Measurements from ENCODE around the gene RBP2.

Gene RBP2

DNA sequence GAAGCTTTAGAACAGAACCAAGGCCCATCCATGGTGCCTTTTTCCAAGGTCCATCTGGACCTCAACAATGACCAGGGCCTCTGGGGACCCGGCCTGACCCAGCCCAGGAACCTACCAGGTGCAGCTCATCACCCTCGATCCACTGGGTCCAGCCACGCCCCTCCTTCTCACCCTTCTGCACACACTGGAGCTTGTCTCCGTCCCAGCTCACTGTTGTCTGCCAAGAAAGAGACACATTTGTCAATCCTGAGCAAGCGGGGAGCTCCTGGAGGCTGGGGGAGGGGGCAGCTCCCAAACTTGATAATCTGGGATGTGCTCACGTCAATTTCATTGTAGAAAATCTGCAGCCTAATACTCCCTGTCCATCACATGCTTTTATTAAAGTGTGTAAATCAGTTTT lies 42.0 kb upstream of the RBP2 start:
- Histone ChIP-seq H3K36me3 (ENCODE audit: control insufficient read depth, insufficient read depth, low read length) (no peaks in the 10 kb centered on the region), H2AFZ (no peak overlapping the region), H3K4me1 (no peaks in the 10 kb centered on the region), H3K9ac (no peak overlapping the region), H3K79me2 (no peaks in the 10 kb centered on the region), H3K4me2 (ENCODE audit: low read length) (no peak overlapping the region), H3K4me3 (ENCODE audit: low read depth, low read length) (no peak overlapping the region), H3K27me3 (ENCODE audit: control insufficient read depth, insufficient read depth, low read length) (no peaks in the 10 kb centered on the region), H3K9me3 (ENCODE audit: control insufficient read depth, low read length) (no peaks in the 10 kb centered on the region), H3K27ac (no peak overlapping the region)
- TF ChIP-seq, protein P1, sequence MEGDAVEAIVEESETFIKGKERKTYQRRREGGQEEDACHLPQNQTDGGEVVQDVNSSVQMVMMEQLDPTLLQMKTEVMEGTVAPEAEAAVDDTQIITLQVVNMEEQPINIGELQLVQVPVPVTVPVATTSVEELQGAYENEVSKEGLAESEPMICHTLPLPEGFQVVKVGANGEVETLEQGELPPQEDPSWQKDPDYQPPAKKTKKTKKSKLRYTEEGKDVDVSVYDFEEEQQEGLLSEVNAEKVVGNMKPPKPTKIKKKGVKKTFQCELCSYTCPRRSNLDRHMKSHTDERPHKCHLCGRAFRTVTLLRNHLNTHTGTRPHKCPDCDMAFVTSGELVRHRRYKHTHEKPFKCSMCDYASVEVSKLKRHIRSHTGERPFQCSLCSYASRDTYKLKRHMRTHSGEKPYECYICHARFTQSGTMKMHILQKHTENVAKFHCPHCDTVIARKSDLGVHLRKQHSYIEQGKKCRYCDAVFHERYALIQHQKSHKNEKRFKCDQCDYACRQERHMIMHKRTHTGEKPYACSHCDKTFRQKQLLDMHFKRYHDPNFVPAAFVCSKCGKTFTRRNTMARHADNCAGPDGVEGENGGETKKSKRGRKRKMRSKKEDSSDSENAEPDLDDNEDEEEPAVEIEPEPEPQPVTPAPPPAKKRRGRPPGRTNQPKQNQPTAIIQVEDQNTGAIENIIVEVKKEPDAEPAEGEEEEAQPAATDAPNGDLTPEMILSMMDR (IDR thresholded peaks at IDR 0.05), result no peak

GRCh38 chr3:139517321-139518065 lies 41.2 kb upstream of the RBP2 start:
- no peak overlapping the region for H3K4me2 ChIP-seq (ENCODE audit: low read length)
- H3K4me3 ChIP-seq (ENCODE audit: low read depth, low read length), result no peak overlapping the region
- no peaks in the 10 kb centered on the region for H3K36me3 ChIP-seq (ENCODE audit: control insufficient read depth, insufficient read depth, low read length)
- no peak overlapping the region for H3K9ac ChIP-seq
- no peak overlapping the region for H2AFZ ChIP-seq
- no peak overlapping the region for H3K27ac ChIP-seq
- TF ChIP-seq, protein P1 (IDR thresholded peaks at IDR 0.05), result no peak
- no peaks in the 10 kb centered on the region for H3K4me1 ChIP-seq
- no peaks in the 10 kb centered on the region for H3K27me3 ChIP-seq (ENCODE audit: control insufficient read depth, insufficient read depth, low read length)
- H3K79me2 ChIP-seq, result no peaks in the 10 kb centered on the region
- H3K9me3 ChIP-seq (ENCODE audit: control insufficient read depth, low read length), result no peaks in the 10 kb centered on the region

GRCh38 chr3:139514741-139515140 lies 38.4 kb upstream of the RBP2 start:
- Histone ChIP-seq H3K9me3 (ENCODE audit: control insufficient read depth, low read length) (no peaks in the 10 kb centered on the region), H3K36me3 (ENCODE audit: control insufficient read depth, insufficient read depth, low read length) (no peaks in the 10 kb centered on the region), H3K4me1 (no peaks in the 10 kb centered on the region), H3K79me2 (no peaks in the 10 kb centered on the region), H3K27ac (no peak overlapping the region), H3K27me3 (ENCODE audit: control insufficient read depth, insufficient read depth, low read length) (no peaks in the 10 kb centered on the region), H3K9ac (no peak overlapping the region), H3K4me3 (ENCODE audit: low read depth, low read length) (no peak overlapping the region), H3K4me2 (ENCODE audit: low read length) (no peak overlapping the region), H2AFZ (no peak overlapping the region)
- TF ChIP-seq, protein P1 (IDR thresholded peaks at IDR 0.05), result no peak

DNA sequence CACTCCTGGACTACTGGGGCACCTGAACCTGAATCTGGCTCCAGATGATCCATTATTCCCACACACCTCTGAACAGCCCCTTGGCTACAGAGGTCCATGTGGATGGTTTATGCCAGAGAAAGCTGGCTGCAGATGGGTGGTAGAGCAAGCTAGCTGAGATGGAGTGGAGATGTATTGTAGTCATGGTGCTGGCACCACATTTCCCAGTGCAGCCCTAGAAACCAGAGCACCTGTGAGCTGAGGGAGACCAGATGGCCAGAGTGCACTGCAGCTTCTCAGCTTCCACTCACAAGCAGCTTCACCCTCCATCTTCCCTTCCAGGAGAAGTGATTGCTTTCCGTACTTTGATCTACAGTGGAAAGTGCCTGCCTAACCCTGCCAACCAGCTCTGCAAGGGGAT lies 33.3 kb upstream of the RBP2 start:
- H3K9ac ChIP-seq, result no peak overlapping the region
- H3K27me3 ChIP-seq (ENCODE audit: control insufficient read depth, insufficient read depth, low read length), result no peaks in the 10 kb centered on the region
- H3K27ac ChIP-seq, result no peak overlapping the region
- no peak overlapping the region for H3K4me2 ChIP-seq (ENCODE audit: low read length)
- H3K36me3 ChIP-seq (ENCODE audit: control insufficient read depth, insufficient read depth, low read length), result no peaks in the 10 kb centered on the region
- H3K79me2 ChIP-seq, result no peaks in the 10 kb centered on the region
- no peak overlapping the region for H3K4me3 ChIP-seq (ENCODE audit: low read depth, low read length)
- TF ChIP-seq, protein P1 (IDR thresholded peaks at IDR 0.05), result no peak
- no peak overlapping the region for H2AFZ ChIP-seq
- H3K4me1 ChIP-seq, result no peaks in the 10 kb centered on the region
- H3K9me3 ChIP-seq (ENCODE audit: control insufficient read depth, low read length), result no peaks in the 10 kb centered on the region

GRCh38 chr3:139506766-139507165 lies 30.4 kb upstream of the RBP2 start:
- Histone ChIP-seq H3K79me2 (no peaks in the 10 kb centered on the region), H3K36me3 (ENCODE audit: control insufficient read depth, insufficient read depth, low read length) (no peaks in the 10 kb centered on the region), H3K4me2 (ENCODE audit: low read length) (no peak overlapping the region), H3K4me1 (no peaks in the 10 kb centered on the region), H3K9ac (no peak overlapping the region), H3K4me3 (ENCODE audit: low read depth, low read length) (no peak overlapping the region), H3K27ac (no peak overlapping the region), H3K9me3 (ENCODE audit: control insufficient read depth, low read length) (no peaks in the 10 kb centered on the region), H3K27me3 (ENCODE audit: control insufficient read depth, insufficient read depth, low read length) (no peaks in the 10 kb centered on the region), H2AFZ (no peak overlapping the region)
- TF ChIP-seq, protein P1 (IDR thresholded peaks at IDR 0.05), result peak; percentile 24

Measured in parathyroid adenoma (tissue), 2 donors.